OCI-LY7 (cell line): ENCODE data around the gene GAS2L2. TPM values are rescaled to one million over a fixed set of nuclear protein-coding genes. Genes with fewer than 3 reads are reported as not detected.

Source experiments
- BruUV-seq: library from RNA; stranded (reverse); fragments of 400-500 nt; replicated peaks from 2 replicates; lab custom pipeline; 2021; lab: Mats Ljungman, UMichigan
- CTCF ChIA-PET: fragments of 300-600 bp; sonication (Branson Sonifier 250); formaldehyde crosslinking; loops from one replicate; lab custom pipeline; 2022; ENCODE audit warnings: antibody characterized with exemption; ENCODE audit not compliant: unreplicated experiment; lab: Charles Lee
- POLR2A ChIA-PET: fragments of 300-600 bp; sonication (Branson Sonifier 250); formaldehyde crosslinking; loops from one replicate; lab custom pipeline; 2022; ENCODE audit warnings: antibody characterized with exemption; lab: Charles Lee
- DNase-seq: peaks from one replicate; pipeline ENCODE4 v3.0.0-alpha.2; 2015; ENCODE audit warnings: low spot score
- H2AFZ ChIP-seq: fragments of 200-600 bp; sonication (generic), shearing (Covaris generic); 2 replicates; pipeline ENCODE4 v1.6.1; 2014; ENCODE audit warnings: mild to moderate bottlenecking, antibody characterized with exemption, low read length, moderate library complexity
- H3K27ac ChIP-seq: fragments of 200-600 bp; sonication (generic); 2 replicates; pipeline ENCODE4 v1.5.1; 2014; ENCODE audit warnings: mixed run types, low read depth, mild to moderate bottlenecking, moderate library complexity, low read length, inconsistent platforms; ENCODE audit not compliant: poor library complexity, severe bottlenecking
- H3K36me3 ChIP-seq: fragments of 200-600 bp; sonication (generic); 2 replicates; pipeline ENCODE4 v1.6.1; 2014; ENCODE audit warnings: mild to moderate bottlenecking, antibody characterized with exemption, low read length, moderate library complexity, mixed read lengths; ENCODE audit not compliant: insufficient read depth
- H3K4me1 ChIP-seq: fragments of 200-600 bp; sonication (generic); 2 replicates; pipeline ENCODE4 v1.5.1; 2014; ENCODE audit warnings: mild to moderate bottlenecking, low read length; ENCODE audit not compliant: insufficient read depth, poor library complexity, severe bottlenecking
- H3K4me2 ChIP-seq: fragments of 200-600 bp; sonication (generic); 2 replicates; pipeline ENCODE4 v1.6.1; 2014; ENCODE audit warnings: mild to moderate bottlenecking, low read length
- H3K4me3 ChIP-seq: fragments of 200-600 bp; sonication (generic); 2 replicates; pipeline ENCODE4 v1.5.1; 2014; ENCODE audit warnings: mild to moderate bottlenecking, low read depth, low read length; ENCODE audit not compliant: poor library complexity, severe bottlenecking
- H3K79me2 ChIP-seq: fragments of 200-600 bp; sonication (generic); 2 replicates; pipeline ENCODE4 v1.6.1; 2016; ENCODE audit warnings: low read depth, mild to moderate bottlenecking, low read length, moderate library complexity, mixed read lengths; ENCODE audit not compliant: insufficient read depth
- H3K9me2 ChIP-seq: fragments of 200-600 bp; sonication (generic); 2 replicates; pipeline ENCODE4 v1.6.1; 2016; ENCODE audit warnings: mild to moderate bottlenecking, low read length, mixed read lengths; ENCODE audit not compliant: insufficient read depth
- H3K9me3 ChIP-seq: fragments of 200-600 bp; sonication (generic); 2 replicates; pipeline ENCODE4 v1.6.1; 2014; ENCODE audit warnings: mild to moderate bottlenecking, mixed run types, low read length, mixed read lengths
- H4K20me1 ChIP-seq: fragments of 200-600 bp; sonication (generic); 2 replicates; pipeline ENCODE4 v1.6.1; 2014; ENCODE audit warnings: mild to moderate bottlenecking, antibody characterized with exemption, low read length, moderate library complexity, mixed read lengths; ENCODE audit not compliant: insufficient read depth
- CTCF ChIP-seq: fragments of 200-600 bp; sonication (generic); conservative IDR thresholded peaks from 2 replicates; pipeline ENCODE4 v1.5.1; 2014; ENCODE audit warnings: mild to moderate bottlenecking, antibody characterized with exemption, low read length, moderate library complexity, mixed read lengths
- EZH2phosphoT487 ChIP-seq: fragments of 200-600 bp; sonication (generic); IDR thresholded peaks from 2 replicates; pipeline ENCODE4 v1.6.1; 2018; ENCODE audit warnings: low read depth, borderline replicate concordance, mild to moderate bottlenecking, mixed run types, antibody characterized with exemption, low read length, moderate library complexity, mixed read lengths
- intact Hi-C: fragments of 100-400 bp; cut with micrococcal nuclease; formaldehyde crosslinking; loops from one replicate; pipeline ENCODE4 v1.10.0; 2022; ENCODE audit not compliant: unreplicated experiment
- total RNA-seq, 2 experiments: library from RNA; depleted of rRNA in 1 of 2; stranded (reverse); fragments of >200 nt in 1 of 2; shearing (Covaris generic) in 1 of 2; gene quantifications; 2 replicates each; pipeline ENCODE4 v1.2.3, GENCODE V29; 2014 to 2022

The GAS2L2 gene
- total RNA-seq, 2 experiments from 2014 or later: 0.21 TPM; not detected in 1

GRCh38 chr17:35727635-35728034 lies 25.4 kb downstream of the GAS2L2 start:
- Histone ChIP-seq H3K4me1 (peaks cover 24% of the 10 kb centered on the region), H4K20me1 (no peaks in the 10 kb centered on the region), H3K9me2 (no peaks in the 10 kb centered on the region), H3K4me3 (no peak overlapping the region), H3K27ac (peak overlapping the region; percentile 32), H2AFZ (no peak overlapping the region), H3K79me2 (no peaks in the 10 kb centered on the region), H3K4me2 (peak overlapping the region; percentile 55), H3K36me3 (peaks cover 35% of the 10 kb centered on the region; the same call in 1 of the 2 replicates), H3K9me3 (no peaks in the 10 kb centered on the region)
- DNase-seq: no peak
- TF ChIP-seq EZH2phosphoT487 (no peak), CTCF (no peak)
- BruUV-seq: no TSS peak
- ChIA-PET CTCF (no interaction called here), POLR2A (no interaction called here)
- intact Hi-C loops: no loop called here

GRCh38 chr17:35726953-35727460 lies 26.0 kb downstream of the GAS2L2 start:
- intact Hi-C loops: no loop called here
- H2AFZ ChIP-seq: no peak overlapping the region
- no peak overlapping the region for H3K4me3 ChIP-seq
- peak overlapping the region; percentile 55 for H3K4me2 ChIP-seq
- H3K9me2 ChIP-seq: no peaks in the 10 kb centered on the region
- BruUV-seq: no TSS peak
- no peaks in the 10 kb centered on the region for H3K9me3 ChIP-seq
- peaks cover 35% of the 10 kb centered on the region; the same call in 1 of the 2 replicates for H3K36me3 ChIP-seq
- no peaks in the 10 kb centered on the region for H4K20me1 ChIP-seq
- H3K79me2 ChIP-seq: no peaks in the 10 kb centered on the region
- TF ChIP-seq EZH2phosphoT487 (no peak), CTCF (no peak)
- DNase-seq: no peak
- H3K4me1 ChIP-seq: peaks cover 24% of the 10 kb centered on the region
- CTCF ChIA-PET: no interaction called here
- POLR2A ChIA-PET: interaction anchor here (1.5 kb wide), 1 partner anchor 13 kb away, joined by 3 read pairs; no protein-coding TSS in a partner anchor
- peak overlapping the region; percentile 32 for H3K27ac ChIP-seq
